Measurements from ENCODE around the gene GPS1.

GRCh38 chr17:82086941-82087906 is 35.5 kb downstream of the GPS1 start:
- TF ChIP-seq, protein P1, sequence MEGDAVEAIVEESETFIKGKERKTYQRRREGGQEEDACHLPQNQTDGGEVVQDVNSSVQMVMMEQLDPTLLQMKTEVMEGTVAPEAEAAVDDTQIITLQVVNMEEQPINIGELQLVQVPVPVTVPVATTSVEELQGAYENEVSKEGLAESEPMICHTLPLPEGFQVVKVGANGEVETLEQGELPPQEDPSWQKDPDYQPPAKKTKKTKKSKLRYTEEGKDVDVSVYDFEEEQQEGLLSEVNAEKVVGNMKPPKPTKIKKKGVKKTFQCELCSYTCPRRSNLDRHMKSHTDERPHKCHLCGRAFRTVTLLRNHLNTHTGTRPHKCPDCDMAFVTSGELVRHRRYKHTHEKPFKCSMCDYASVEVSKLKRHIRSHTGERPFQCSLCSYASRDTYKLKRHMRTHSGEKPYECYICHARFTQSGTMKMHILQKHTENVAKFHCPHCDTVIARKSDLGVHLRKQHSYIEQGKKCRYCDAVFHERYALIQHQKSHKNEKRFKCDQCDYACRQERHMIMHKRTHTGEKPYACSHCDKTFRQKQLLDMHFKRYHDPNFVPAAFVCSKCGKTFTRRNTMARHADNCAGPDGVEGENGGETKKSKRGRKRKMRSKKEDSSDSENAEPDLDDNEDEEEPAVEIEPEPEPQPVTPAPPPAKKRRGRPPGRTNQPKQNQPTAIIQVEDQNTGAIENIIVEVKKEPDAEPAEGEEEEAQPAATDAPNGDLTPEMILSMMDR (IDR thresholded peaks at IDR 0.05; ENCODE audit: low read depth, low read length), result no peak
- peak; percentile 9 for TF ChIP-seq POLR2A (IDR thresholded peaks at IDR 0.05; ENCODE audit: extremely low read depth, insufficient read length)
- TF ChIP-seq, protein P2, sequence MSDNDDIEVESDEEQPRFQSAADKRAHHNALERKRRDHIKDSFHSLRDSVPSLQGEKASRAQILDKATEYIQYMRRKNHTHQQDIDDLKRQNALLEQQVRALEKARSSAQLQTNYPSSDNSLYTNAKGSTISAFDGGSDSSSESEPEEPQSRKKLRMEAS (IDR thresholded peaks at IDR 0.05; ENCODE audit: low read depth, low read length), result no peak
